Neuronal stem cell (in vitro differentiated cells): Measurements from ENCODE around the gene VTCN1. TPM values are rescaled to one million over a fixed set of nuclear protein-coding genes. Genes with fewer than 3 reads are reported as not detected.
"Not testable (repeated sequence)": the region's sequence is repeated elsewhere in the genome, so short reads cannot be mapped to it uniquely, and the experiment has no call there.

Experiments used
- DNase-seq: peaks from one replicate; pipeline ENCODE4 v3.0.0-alpha.2; 2013; ENCODE audit warnings: low spot score
- H2AFZ ChIP-seq: one replicate; pipeline ENCODE4 v1.6.1; 2013; ENCODE audit warnings: mild to moderate bottlenecking, low read length, inconsistent platforms
- H2AK5ac ChIP-seq: 2 replicates; pipeline ENCODE4 v1.6.1; 2013; ENCODE audit warnings: low read depth, mild to moderate bottlenecking, inconsistent platforms, low read length, moderate library complexity, mixed read lengths
- H2BK120ac ChIP-seq: 2 replicates; pipeline ENCODE4 v1.6.1; 2013; ENCODE audit warnings: low read depth, mild to moderate bottlenecking, inconsistent platforms, low read length, moderate library complexity, mixed read lengths
- H2BK12ac ChIP-seq: one replicate; pipeline ENCODE4 v1.6.1; 2013; ENCODE audit warnings: low read length, inconsistent platforms
- H2BK15ac ChIP-seq: 2 replicates; pipeline ENCODE4 v1.6.1; 2013; ENCODE audit warnings: mild to moderate bottlenecking, low read length, inconsistent platforms, mixed read lengths
- H2BK5ac ChIP-seq: one replicate; pipeline ENCODE4 v1.6.1; 2013; ENCODE audit warnings: inconsistent platforms, mild to moderate bottlenecking, low read length, moderate library complexity
- H3K14ac ChIP-seq: one replicate; pipeline ENCODE4 v1.6.1; 2013; ENCODE audit warnings: low read length, inconsistent platforms
- H3K18ac ChIP-seq: 2 replicates; pipeline ENCODE4 v1.6.1; 2013; ENCODE audit warnings: low read length, inconsistent platforms
- H3K23ac ChIP-seq: 2 replicates; pipeline ENCODE4 v1.6.1; 2013; ENCODE audit warnings: low read depth, mild to moderate bottlenecking, mixed read lengths, low read length, inconsistent platforms; ENCODE audit not compliant: poor library complexity
- H3K27ac ChIP-seq: replicated peaks from 3 replicates; pipeline ENCODE4 v1.5.1; 2013; ENCODE audit warnings: low read length, inconsistent platforms
- H3K27me3 ChIP-seq, 3 experiments: 2 replicates each; pipeline ENCODE4 v1.6.1; 2013; ENCODE audit warnings: low read length in 3 of 3, mild to moderate bottlenecking in 2 of 3, inconsistent platforms in 1 of 3, low read depth in 1 of 3, mixed read lengths in 1 of 3, moderate library complexity in 1 of 3; ENCODE audit not compliant: control insufficient read depth in 3 of 3, insufficient read depth in 3 of 3
- H3K36me3 ChIP-seq, 2 donors: replicated peaks in 1 of 2; 2 replicates each; pipeline ENCODE4 v1.6.1; 2013; ENCODE audit warnings: low read length in 2 of 2; ENCODE audit not compliant: control insufficient read depth in 2 of 2, insufficient read depth in 2 of 2
- H3K4ac ChIP-seq: 2 replicates; pipeline ENCODE4 v1.6.1; 2013; ENCODE audit warnings: inconsistent platforms, mild to moderate bottlenecking, low read length, moderate library complexity
- H3K4me1 ChIP-seq, 2 donors: 1 replicate in 1 of 2; 2 replicates in 1 of 2; pipeline ENCODE4 v1.6.1; 2013; ENCODE audit warnings: low read length in 2 of 2, low read depth in 1 of 2; ENCODE audit not compliant: control insufficient read depth in 2 of 2, insufficient read depth in 1 of 2
- H3K4me2 ChIP-seq: one replicate; pipeline ENCODE4 v1.6.1; 2013; ENCODE audit warnings: mild to moderate bottlenecking, low read length, inconsistent platforms; ENCODE audit not compliant: insufficient read depth, poor library complexity, severe bottlenecking
- H3K4me3 ChIP-seq, 2 donors: 2 replicates each; pipeline ENCODE4 v1.5.1; 2013; ENCODE audit warnings: low read length in 2 of 2, mild to moderate bottlenecking in 2 of 2, inconsistent platforms in 1 of 2, moderate library complexity in 1 of 2
- H3K79me1 ChIP-seq: one replicate; pipeline ENCODE4 v1.6.1; 2013; ENCODE audit warnings: low read depth, mild to moderate bottlenecking, inconsistent platforms, low read length, moderate library complexity
- H3K9ac ChIP-seq: one replicate; pipeline ENCODE4 v1.6.1; 2013; ENCODE audit warnings: mild to moderate bottlenecking, low read depth, low read length, inconsistent platforms; ENCODE audit not compliant: poor library complexity
- H3K9me3 ChIP-seq, 2 donors: replicated peaks in 1 of 2; 2 replicates each; pipeline versions ENCODE3 to v1.6.1; 2013; ENCODE audit warnings: low read length in 2 of 2, mild to moderate bottlenecking in 2 of 2, inconsistent platforms in 1 of 2, low read depth in 1 of 2, mixed read lengths in 1 of 2, moderate library complexity in 1 of 2; ENCODE audit not compliant: control insufficient read depth in 2 of 2, insufficient read depth in 1 of 2
- H4K8ac ChIP-seq: one replicate; pipeline ENCODE4 v1.6.1; 2013; ENCODE audit warnings: low read depth, mild to moderate bottlenecking, inconsistent platforms, low read length, moderate library complexity
- H4K91ac ChIP-seq: one replicate; pipeline ENCODE4 v1.6.1; 2013; ENCODE audit warnings: low read length, low read depth, mild to moderate bottlenecking, inconsistent platforms; ENCODE audit not compliant: poor library complexity
- WGBS, 2 donors: extraction: QIAGEN DNeasy Blood & Tissue Kit; methylation state at CpG; one replicate each; pipeline ENCODE4 v1.1.7; 2013; ENCODE audit warnings: missing lambda C conversion rate in 2 of 2, mixed read lengths in 1 of 2; ENCODE audit not compliant: insufficient read length in 2 of 2, insufficient replicate concordance in 1 of 2; ENCODE audit errors: extremely low coverage in 2 of 2; 5-methylcytosine and 5-hydroxymethylcytosine counted together
- polyA plus RNA-seq, 2 experiments: library from polyadenylated mRNA; stranded (reverse); fragments of 200-250 nt; gene quantifications; one replicate each; pipeline ENCODE4 v1.2.3, GENCODE V29; 2013

Gene VTCN1
- 0.31 TPM for polyA plus RNA-seq (2013, experiment 1 of 2)
- polyA plus RNA-seq (2013, experiment 2 of 2): 0.40 TPM

- Histone ChIP-seq H3K36me3 (no peaks in the 10 kb centered on the region), H2AFZ (no peak within 1 kb of the TSS), H3K4me3 (no peak within 1 kb of the TSS), H3K14ac (no peak within 1 kb of the TSS), H4K8ac (no peak within 1 kb of the TSS), H3K4ac (no peak within 1 kb of the TSS), H4K91ac (peak within 1 kb of the TSS; percentile 40), H2AK5ac (peak within 1 kb of the TSS; percentile 70), H3K18ac (peak within 1 kb of the TSS; percentile 25), H3K4me1 (peaks cover 3 to 4% of the 10 kb centered on the region in 2 donors), H3K9me3 (no peaks in the 10 kb centered on the region), H3K9ac (no peak within 1 kb of the TSS), H3K27ac (no peak within 1 kb of the TSS), H2BK15ac (peak within 1 kb of the TSS; percentile 2), H2BK12ac (peak within 1 kb of the TSS; percentile 5), H3K79me1 (no peaks in the 10 kb centered on the region), H3K23ac (no peak within 1 kb of the TSS), H2BK5ac (no peak within 1 kb of the TSS), H3K4me2 (no peak within 1 kb of the TSS), H3K27me3 (peaks cover 0 to 16% (median 0%) of the 10 kb centered on the region in 3 experiments), H2BK120ac (no peak within 1 kb of the TSS)
- WGBS, 2 donors: no CpG with 5 or more reads among the region's 8 CpGs
- no peak for DNase-seq
These were observed at the start of gene VTCN1 for GRCh38 chr1:117210831-117211261. Gene VTCN1, minus strand, starts transcription at chr1:117210927. Its CDS starts 72 bp downstream, at chr1:117210855.

DNA sequence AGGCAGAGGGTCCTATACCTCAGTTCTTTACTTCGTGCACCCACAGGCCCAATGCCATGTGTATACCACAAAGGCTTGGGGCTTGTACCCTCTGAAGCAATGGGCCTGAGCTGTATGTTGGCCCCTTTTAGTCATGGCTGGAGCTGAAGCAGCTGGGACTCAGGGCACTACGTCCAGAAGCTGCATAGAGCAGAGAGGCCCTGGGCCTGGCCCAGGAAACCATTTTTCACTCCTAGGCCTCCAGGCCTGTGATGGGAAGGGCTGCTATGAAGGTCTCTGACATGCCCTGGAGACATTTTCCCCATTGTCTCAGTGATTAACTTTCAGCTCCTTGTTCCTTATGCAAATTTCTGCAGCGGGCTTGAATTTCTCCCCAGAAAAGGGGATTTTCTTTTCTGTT, 48.1 kb upstream of the VTCN1 start:
- Histone ChIP-seq H2BK12ac (no peak overlapping the region), H3K36me3 (no peaks in the 10 kb centered on the region), H2AFZ (no peak overlapping the region), H3K14ac (no peak overlapping the region), H3K4me1 (no peaks in the 10 kb centered on the region), H3K4me3 (no peak overlapping the region), H3K18ac (no peak overlapping the region), H4K91ac (no peak overlapping the region), H2AK5ac (no peak overlapping the region), H3K27ac (no peak overlapping the region), H4K8ac (no peak overlapping the region), H2BK5ac (no peak overlapping the region), H3K4ac (no peak overlapping the region), H3K79me1 (no peaks in the 10 kb centered on the region), H3K9ac (no peak overlapping the region), H2BK120ac (no peak overlapping the region), H3K27me3 (no peaks in the 10 kb centered on the region), H3K23ac (no peak overlapping the region), H3K9me3 (peaks cover 4 to 5% of the 10 kb centered on the region in 2 donors), H3K4me2 (no peak overlapping the region), H2BK15ac (no peak overlapping the region)
- WGBS, 2 donors: no CpG with 5 or more reads among the region's 3 CpGs
- DNase-seq: no peak

GRCh38 chr1:117258075-117258474, 47.3 kb upstream of the VTCN1 start:
- H3K36me3 ChIP-seq, H2AK5ac ChIP-seq, DNase-seq, H4K91ac ChIP-seq, H3K4me3 ChIP-seq, H3K9ac ChIP-seq, H3K14ac ChIP-seq, H3K4ac ChIP-seq, H2BK5ac ChIP-seq, H3K9me3 ChIP-seq, H4K8ac ChIP-seq, H3K4me1 ChIP-seq, H3K27me3 ChIP-seq, H3K4me2 ChIP-seq, H2BK15ac ChIP-seq, H3K18ac ChIP-seq, H3K23ac ChIP-seq, H3K27ac ChIP-seq, H2BK12ac ChIP-seq, H2AFZ ChIP-seq, H3K79me1 ChIP-seq, H2BK120ac ChIP-seq: not testable (repeated sequence)

- no peak overlapping the region for H3K4me3 ChIP-seq
- H3K79me1 ChIP-seq: no peaks in the 10 kb centered on the region
- H3K36me3 ChIP-seq: no peaks in the 10 kb centered on the region
- H4K91ac ChIP-seq: no peak overlapping the region
- H2AK5ac ChIP-seq: no peak overlapping the region
- no peaks in the 10 kb centered on the region for H3K27me3 ChIP-seq
- H3K14ac ChIP-seq: no peak overlapping the region
- H3K4ac ChIP-seq: no peak overlapping the region
- H2AFZ ChIP-seq: no peak overlapping the region
- H3K4me2 ChIP-seq: no peak overlapping the region
- H2BK120ac ChIP-seq: no peak overlapping the region
- no peak overlapping the region for H4K8ac ChIP-seq
- no peak for DNase-seq
- H3K9ac ChIP-seq: no peak overlapping the region
- no peak overlapping the region for H3K23ac ChIP-seq
- no peak overlapping the region for H3K27ac ChIP-seq
- H2BK15ac ChIP-seq: no peak overlapping the region
- no peak overlapping the region for H2BK5ac ChIP-seq
- H2BK12ac ChIP-seq: no peak overlapping the region
- H3K9me3 ChIP-seq: peaks cover 4 to 5% of the 10 kb centered on the region in 2 donors
- no peak overlapping the region for H3K18ac ChIP-seq
- H3K4me1 ChIP-seq: no peaks in the 10 kb centered on the region
These were observed 46.6 kb upstream of the VTCN1 start for GRCh38 chr1:117257291-117257690.
